ENCODE data around the gene UBE2C.
"Not testable (repeated sequence)": the region's sequence is repeated elsewhere in the genome, so short reads cannot be mapped to it uniquely, and the experiment has no call there.

UBE2C gene

GRCh38 chr20:45812157-45813005 lies at the start of gene UBE2C:
TSS of gene UBE2C (plus strand) at chr20:45812644. CDS start at chr20:45812696, 52 bp downstream.
- peak; percentile 100 for DNase-seq

GRCh38 chr20:45764618-45765282 lies 47.7 kb upstream of the UBE2C start:
- not testable (repeated sequence) for DNase-seq

GRCh38 chr20:45765307-45765875 lies 47.1 kb upstream of the UBE2C start:
- DNase-seq: no peak

- no peak for DNase-seq
Observed at GRCh38 chr20:45765980-45766379, 46.5 kb upstream of the UBE2C start.

- no peak for DNase-seq
Observed at GRCh38 chr20:45768479-45768878, 44.0 kb upstream of the UBE2C start.

GRCh38 chr20:45771182-45771759 lies 41.2 kb upstream of the UBE2C start:
- DNase-seq: peak; percentile 78

GRCh38 chr20:45772693-45773092 lies 39.8 kb upstream of the UBE2C start:
- no peak for DNase-seq

GRCh38 chr20:45774945-45775344 lies 37.5 kb upstream of the UBE2C start:
- DNase-seq: no peak

GRCh38 chr20:45775411-45775810 lies 37.0 kb upstream of the UBE2C start:
- no peak for DNase-seq

- DNase-seq: no peak
Observed at GRCh38 chr20:45776931-45777330, 35.5 kb upstream of the UBE2C start.

GRCh38 chr20:45779011-45779915 lies 33.2 kb upstream of the UBE2C start:
- DNase-seq: peak; percentile 11

GRCh38 chr20:45780159-45780558 lies 32.3 kb upstream of the UBE2C start:
- no peak for DNase-seq

GRCh38 chr20:45781391-45781931 lies 31.0 kb upstream of the UBE2C start:
- DNase-seq: no peak

- DNase-seq: no peak
Observed at GRCh38 chr20:45782890-45783289, 29.6 kb upstream of the UBE2C start.

- no peak for DNase-seq
Observed at GRCh38 chr20:45783656-45784294, 28.7 kb upstream of the UBE2C start.

- DNase-seq: no peak
Observed at GRCh38 chr20:45788351-45788750, 24.1 kb upstream of the UBE2C start.

- peak; percentile 75 for DNase-seq
Observed at GRCh38 chr20:45792317-45793118, 19.9 kb upstream of the UBE2C start.

- DNase-seq: no peak
Observed at GRCh38 chr20:45796337-45797065, 15.9 kb upstream of the UBE2C start.

- not testable (repeated sequence) for DNase-seq
Observed at GRCh38 chr20:45797510-45797909, 14.9 kb upstream of the UBE2C start.

- DNase-seq: not testable (repeated sequence)
Observed at GRCh38 chr20:45797955-45798354, 14.5 kb upstream of the UBE2C start.

Data from MV-4-11 (cell line).